K562 (cell line): ENCODE data around the gene PHOX2A. TPM values are rescaled to one million over a fixed set of nuclear protein-coding genes. Genes with fewer than 3 reads are reported as not detected.

Experiments
- ATAC-seq: fragments of 200-7000 bp; cut with Tn5 transposase; 3 replicates; pipeline ENCODE4 v1.9.1; 2020; ENCODE audit warnings: moderate library complexity
- BruUV-seq: library from RNA; stranded (reverse); fragments of 400-500 nt; replicated peaks from 2 replicates; lab custom pipeline; 2021; lab: Mats Ljungman, UMichigan
- CTCF ChIA-PET: fragments of 300-600 bp; formaldehyde crosslinking; extraction: SDS; loops from one replicate; lab custom pipeline; 2021; ENCODE audit warnings: low intra/inter-chr PET ratio; lab: Yijun Ruan, JAX
- POLR2A ChIA-PET: fragments of 300-600, 350-650 bp; sonication (Branson Sonifier 250); formaldehyde crosslinking; extraction: SDS; loops from one replicate; lab custom pipeline; 2021; ENCODE audit warnings: antibody characterized with exemption, inconsistent platforms; lab: Yijun Ruan, JAX
- DNase-seq, 4 experiments: peaks; one replicate each; pipeline versions ENCODE4 v3.0.0 to v3.0.0-alpha.2; 2011 to 2018; ENCODE audit warnings: low spot score in 3 of 4, mixed read lengths in 3 of 4; ENCODE audit errors: extremely low read depth in 1 of 4
- FAIRE-seq: peaks from 2 replicates; lab custom pipeline; 2011; peaks lifted over from hg19 to GRCh38; lab: Jason Lieb, UNC
- H2AFZ ChIP-seq: 2 replicates; pipeline ENCODE4 v1.6.0; 2011; ENCODE audit warnings: low read depth, low read length, control low read depth, inconsistent platforms
- H3K27ac ChIP-seq: fragments of 200-600 bp; 3 replicates; pipeline ENCODE4 v1.8.0; 2011; ENCODE audit warnings: low read depth, mild to moderate bottlenecking, control low read depth, inconsistent platforms, low read length, moderate library complexity, mixed read lengths; ENCODE audit errors: extremely low read depth
- H3K27me3 ChIP-seq, 2 experiments: fragments of 300-600 bp in 1 of 2; 2 replicates in 1 of 2; 3 replicates in 1 of 2; pipeline versions ENCODE4 v1.6.0 to v1.8.0; 2011; ENCODE audit warnings: inconsistent platforms in 2 of 2, low read length in 2 of 2, mild to moderate bottlenecking in 1 of 2, mixed read lengths in 1 of 2, moderate library complexity in 1 of 2; ENCODE audit not compliant: control insufficient read depth in 2 of 2, insufficient read depth in 2 of 2
- H3K36me3 ChIP-seq: fragments of 300-600 bp; 3 replicates; pipeline ENCODE4 v1.8.0; 2011; ENCODE audit warnings: mild to moderate bottlenecking, low read length, inconsistent platforms; ENCODE audit not compliant: control insufficient read depth, insufficient read depth
- H3K4me1 ChIP-seq, 2 experiments: fragments of 200-600 bp in 1 of 2; replicated peaks in 1 of 2; 2 replicates in 1 of 2; 3 replicates in 1 of 2; pipeline versions ENCODE4 v1.5.1 to v1.8.0; 2011; ENCODE audit warnings: inconsistent platforms in 2 of 2, low read length in 2 of 2, mild to moderate bottlenecking in 1 of 2, mixed read lengths in 1 of 2, moderate library complexity in 1 of 2; ENCODE audit not compliant: control insufficient read depth in 2 of 2, insufficient read depth in 2 of 2
- H3K4me2 ChIP-seq: 2 replicates; pipeline ENCODE4 v1.6.1; 2011; ENCODE audit warnings: low read length, control low read depth, inconsistent platforms, mixed read lengths; ENCODE audit not compliant: insufficient read depth
- H3K4me3 ChIP-seq: fragments of 200-600 bp; sonication (generic), shearing (Covaris generic); 2 replicates; pipeline ENCODE4 v1.5.1; 2016; ENCODE audit warnings: control low read depth, inconsistent platforms
- H3K79me2 ChIP-seq: fragments of 200-600 bp; 3 replicates; pipeline ENCODE4 v1.8.0; 2011; ENCODE audit warnings: low read length, inconsistent platforms; ENCODE audit not compliant: control insufficient read depth, insufficient read depth
- H3K9ac ChIP-seq, 2 experiments: 2 replicates each; pipeline versions ENCODE4 v1.6.0 to v1.6.1; 2011; ENCODE audit warnings: low read depth in 2 of 2, low read length in 2 of 2, control low read depth in 1 of 2, inconsistent platforms in 1 of 2, mild to moderate bottlenecking in 1 of 2, mixed read lengths in 1 of 2; ENCODE audit not compliant: insufficient read depth in 1 of 2
- H3K9me1 ChIP-seq: one replicate; pipeline ENCODE4 v1.6.0; 2011; ENCODE audit warnings: inconsistent platforms, mild to moderate bottlenecking, low read length, moderate library complexity; ENCODE audit not compliant: control insufficient read depth, insufficient read depth
- H3K9me3 ChIP-seq: replicated peaks from 2 replicates; pipeline ENCODE4 v1.5.1; 2011; ENCODE audit warnings: low read depth, low read length, inconsistent platforms; ENCODE audit not compliant: control insufficient read depth, insufficient read depth
- H4K20me1 ChIP-seq: replicated peaks from 2 replicates; pipeline ENCODE4 v1.6.1; 2011; ENCODE audit warnings: low read length, inconsistent platforms, mixed read lengths; ENCODE audit not compliant: control insufficient read depth, insufficient read depth
- E2F4 ChIP-seq: sonication (generic); formaldehyde crosslinking; IDR thresholded peaks from 2 replicates; pipeline ENCODE4 v1.8.0; 2022; ENCODE audit warnings: mild to moderate bottlenecking, low read depth, missing genetic modification reagents
- MYNN ChIP-seq, 2 experiments: sonication (generic); formaldehyde crosslinking in 1 of 2; IDR thresholded peaks; 2 replicates each; pipeline versions ENCODE4 v1.5.0 to v1.6.1; 2016 to 2020; ENCODE audit warnings: antibody characterized with exemption in 1 of 2, missing genetic modification reagents in 1 of 2
- RBFOX2 ChIP-seq: fragments of 200-400 bp; formaldehyde crosslinking; IDR thresholded peaks from 2 replicates; pipeline ENCODE4 v1.6.1; 2017; ENCODE audit warnings: low read depth, mild to moderate bottlenecking, low read length, moderate library complexity
- ZNF764 ChIP-seq: fragments of 250-450 bp; sonication (Bioruptor Pico); IDR thresholded peaks from 2 replicates; pipeline ENCODE4 v1.4.0; 2020; ENCODE audit warnings: low read depth, mild to moderate bottlenecking, moderate library complexity
- WGBS: fragments of 100-300 bp; shearing (Covaris generic); methylation state at CpG from one replicate; pipeline ENCODE4 v1.1.6; 2016; ENCODE audit warnings: low coverage, mixed read lengths; ENCODE audit not compliant: insufficient coverage; ENCODE audit errors: missing lambda C conversion rate; 5-methylcytosine and 5-hydroxymethylcytosine counted together
- in situ Hi-C: fragments of 300-500 bp; cut with MboI; formaldehyde crosslinking; loops from 4 replicates; pipeline ENCODE4 v1.15.0; 2018; ENCODE audit warnings: inconsistent platforms, mixed read lengths
- intact Hi-C: fragments of 100-400 bp; cut with micrococcal nuclease; formaldehyde crosslinking; loops from 2 replicates; pipeline ENCODE4 v1.14.2; 2022
- polyA plus RNA-seq, 8 experiments: library from polyadenylated mRNA; depleted of rRNA in 4 of 8; stranded (reverse) in 5 of 8; unstranded in 3 of 8; fragments of >200 nt; fragmentation: Nextera tagmentation in 2 of 8; fragmentation: Illumina TruSeq in 1 of 8; extraction: Ambion mirVana in 2 of 8; extraction: Trizol in 1 of 8; gene quantifications; 2 replicates each; pipeline versions ENCODE4 v1.2.1 to v1.2.3, GENCODE V29; 2011 to 2014; ENCODE audit warnings: inconsistent platforms in 1 of 8, missing spikeins in 1 of 8
- total RNA-seq, 7 experiments: library from RNA; depleted of rRNA in 6 of 7; stranded (reverse); fragments of >200 nt in 6 of 7; fragmentation: Illumina TruSeq in 2 of 7; extraction: Trizol in 2 of 7; gene quantifications; 2 replicates each; pipeline versions ENCODE4 v1.2.1 to v1.2.3, GENCODE V29; 2011 to 2021; ENCODE audit warnings: low replicate concordance in 1 of 7

The PHOX2A gene
- total and polyA plus RNA-seq, 9 of the 15 experiments (the other 6 are each of a cell fraction or from before 2014, with no cell fraction given) = not detected

GRCh38 chr11:72227316-72228228, 16.4 kb downstream of the PHOX2A start:
- Histone ChIP-seq H3K9me3 (no peaks in the 10 kb centered on the region), H3K9ac (peak overlapping the region in 1 of 2 experiments; percentile 59; a peak in 2 of 4 replicates), H3K4me3 (no peak overlapping the region), H3K4me1 (peaks cover 11 to 50% of the 10 kb centered on the region in 2 experiments), H3K4me2 (no peak overlapping the region), H3K36me3 (peaks cover 65% of the 10 kb centered on the region; the same call in 2 of the 3 replicates), H3K27me3 (no peaks in the 10 kb centered on the region), H3K27ac (no peak overlapping the region), H2AFZ (no peak overlapping the region), H3K9me1 (peaks cover 8% of the 10 kb centered on the region), H4K20me1 (no peaks in the 10 kb centered on the region), H3K79me2 (peaks cover 27% of the 10 kb centered on the region)
- no TSS peak for BruUV-seq
- intact Hi-C loops (no loop called here), in situ Hi-C loops (no loop called here)
- ChIA-PET POLR2A (interaction anchor here (1.0 to 2.9 kb wide), 4 partner anchors 9 to 207 kb away, joined by 3 to 13 read pairs (median 4); partner anchors contain the start of gene CLPB), CTCF (no interaction called here)
- DNase-seq (no peak), FAIRE-seq (no peak), ATAC-seq (no peak)
- 90% methylated on average over 14 of the region's 14 CpGs for WGBS
- TF ChIP-seq E2F4 (CRISPR knock-in tag) (no peak), MYNN (IDR thresholded peaks at IDR 0.05) (peak; percentile 95), MYNN (CRISPR knock-in tag; IDR thresholded peaks at IDR 0.05) (peak; percentile 38; the same call in 1 of the 2 replicates), RBFOX2 (peak; percentile 53), ZNF764 (CRISPR knock-in tag) (no peak)
